Fibroblast of mammary gland (primary cell): ENCODE results near the gene CDH4.

ENCODE experiments used
- DNase-seq: peaks from one replicate; pipeline ENCODE4 v3.0.0-alpha.2; 2010; ENCODE audit warnings: low read depth
- H3K4me3 ChIP-seq: 2 replicates; pipeline ENCODE4 v1.5.1; 2011; ENCODE audit warnings: low read depth, mild to moderate bottlenecking, low read length, moderate library complexity; ENCODE audit not compliant: control insufficient read depth
- CTCF ChIP-seq: conservative IDR thresholded peaks from 2 replicates; pipeline ENCODE4 v1.5.1; 2011; ENCODE audit warnings: low read depth, low read length, inconsistent platforms; ENCODE audit not compliant: control insufficient read depth, insufficient read depth

The CDH4 gene

GRCh38 chr20:61324906-61325305, 72.8 kb downstream of the CDH4 start:
- TF ChIP-seq CTCF = no peak
- no peak for DNase-seq

GRCh38 chr20:61325718-61326117, 73.7 kb downstream of the CDH4 start:
- no peak for TF ChIP-seq CTCF
- no peak overlapping the region for H3K4me3 ChIP-seq
- DNase-seq = no peak

More at GRCh38 chr20:61324906-61325305, 72.8 kb downstream of the CDH4 start:
- no peak overlapping the region for H3K4me3 ChIP-seq

- no peak for DNase-seq
- TF ChIP-seq CTCF = no peak
- no peak overlapping the region for H3K4me3 ChIP-seq
Measured at GRCh38 chr20:61328911-61329558, 77.0 kb downstream of the CDH4 start.

GRCh38 chr20:61330441-61330840, 78.4 kb downstream of the CDH4 start:
- no peak for TF ChIP-seq CTCF
- no peak overlapping the region for H3K4me3 ChIP-seq
- DNase-seq = no peak

- no peak for TF ChIP-seq CTCF
- H3K4me3 ChIP-seq = no peak overlapping the region
- DNase-seq = no peak
Measured at GRCh38 chr20:61331543-61331942, 79.5 kb downstream of the CDH4 start.

GRCh38 chr20:61332016-61332975, 80.2 kb downstream of the CDH4 start:
- DNase-seq = no peak
- H3K4me3 ChIP-seq = no peak overlapping the region
- no peak for TF ChIP-seq CTCF
